ENCODE data around the gene NUTM2E. TPM values are rescaled to one million over a fixed set of nuclear protein-coding genes. Genes with fewer than 3 reads are reported as not detected.
"Not testable (repeated sequence)": the region's sequence is repeated elsewhere in the genome, so short reads cannot be mapped to it uniquely, and the experiment has no call there.

Gene NUTM2E
- total RNA-seq, 2 experiments from 2014 or later = 0.19 TPM; not detected in 1

- H3K4me2 ChIP-seq (ENCODE audit: low read length); intact Hi-C loops (cut with micrococcal nuclease; ENCODE audit: unreplicated experiment); H3K79me2 ChIP-seq (ENCODE audit: insufficient read depth, low read depth, low read length); H3K4me1 ChIP-seq (ENCODE audit: insufficient read depth, low read length, poor library complexity, severe bottlenecking); POLR2A ChIA-PET; H3K9me2 ChIP-seq (ENCODE audit: insufficient read depth, low read length); H4K20me1 ChIP-seq (ENCODE audit: insufficient read depth, low read length); H3K27ac ChIP-seq (ENCODE audit: low read depth, low read length, poor library complexity, severe bottlenecking); H3K36me3 ChIP-seq (ENCODE audit: insufficient read depth, low read length); H3K9me3 ChIP-seq (ENCODE audit: low read length); CTCF ChIA-PET (ENCODE audit: unreplicated experiment); BruUV-seq (replicated peaks); DNase-seq (ENCODE audit: low spot score); H2AFZ ChIP-seq (ENCODE audit: low read length); H3K4me3 ChIP-seq (ENCODE audit: low read depth, low read length, poor library complexity, severe bottlenecking): not testable (repeated sequence)
Observed at GRCh38 chr10:79787455-79787952, 39.0 kb upstream of the NUTM2E start.

GRCh38 chr10:79789351-79789750, 37.2 kb upstream of the NUTM2E start:
- BruUV-seq (replicated peaks) = not testable (repeated sequence)

GRCh38 chr10:79791906-79792517, 34.5 kb upstream of the NUTM2E start:
- H3K4me2 ChIP-seq (ENCODE audit: low read length); CTCF ChIA-PET (ENCODE audit: unreplicated experiment); BruUV-seq (replicated peaks); H3K79me2 ChIP-seq (ENCODE audit: insufficient read depth, low read depth, low read length); H3K9me3 ChIP-seq (ENCODE audit: low read length); intact Hi-C loops (cut with micrococcal nuclease; ENCODE audit: unreplicated experiment); H4K20me1 ChIP-seq (ENCODE audit: insufficient read depth, low read length); H3K9me2 ChIP-seq (ENCODE audit: insufficient read depth, low read length); H3K36me3 ChIP-seq (ENCODE audit: insufficient read depth, low read length); H2AFZ ChIP-seq (ENCODE audit: low read length); POLR2A ChIA-PET; H3K4me1 ChIP-seq (ENCODE audit: insufficient read depth, low read length, poor library complexity, severe bottlenecking); H3K4me3 ChIP-seq (ENCODE audit: low read depth, low read length, poor library complexity, severe bottlenecking); H3K27ac ChIP-seq (ENCODE audit: low read depth, low read length, poor library complexity, severe bottlenecking); DNase-seq (ENCODE audit: low spot score): not testable (repeated sequence)

More at GRCh38 chr10:79789351-79789750, 37.2 kb upstream of the NUTM2E start:
- POLR2A ChIA-PET; H2AFZ ChIP-seq (ENCODE audit: low read length); H4K20me1 ChIP-seq (ENCODE audit: insufficient read depth, low read length); intact Hi-C loops (cut with micrococcal nuclease; ENCODE audit: unreplicated experiment); H3K9me2 ChIP-seq (ENCODE audit: insufficient read depth, low read length); H3K4me3 ChIP-seq (ENCODE audit: low read depth, low read length, poor library complexity, severe bottlenecking); DNase-seq (ENCODE audit: low spot score); H3K27ac ChIP-seq (ENCODE audit: low read depth, low read length, poor library complexity, severe bottlenecking); H3K4me1 ChIP-seq (ENCODE audit: insufficient read depth, low read length, poor library complexity, severe bottlenecking); CTCF ChIA-PET (ENCODE audit: unreplicated experiment); H3K36me3 ChIP-seq (ENCODE audit: insufficient read depth, low read length); H3K4me2 ChIP-seq (ENCODE audit: low read length); H3K9me3 ChIP-seq (ENCODE audit: low read length); H3K79me2 ChIP-seq (ENCODE audit: insufficient read depth, low read depth, low read length): not testable (repeated sequence)

- H3K36me3 ChIP-seq (ENCODE audit: insufficient read depth, low read length); H3K9me2 ChIP-seq (ENCODE audit: insufficient read depth, low read length); BruUV-seq (replicated peaks); H3K9me3 ChIP-seq (ENCODE audit: low read length); H3K4me1 ChIP-seq (ENCODE audit: insufficient read depth, low read length, poor library complexity, severe bottlenecking); H2AFZ ChIP-seq (ENCODE audit: low read length); intact Hi-C loops (cut with micrococcal nuclease; ENCODE audit: unreplicated experiment); CTCF ChIA-PET (ENCODE audit: unreplicated experiment); H3K27ac ChIP-seq (ENCODE audit: low read depth, low read length, poor library complexity, severe bottlenecking); H3K4me2 ChIP-seq (ENCODE audit: low read length); DNase-seq (ENCODE audit: low spot score); H3K79me2 ChIP-seq (ENCODE audit: insufficient read depth, low read depth, low read length); H3K4me3 ChIP-seq (ENCODE audit: low read depth, low read length, poor library complexity, severe bottlenecking); POLR2A ChIA-PET; H4K20me1 ChIP-seq (ENCODE audit: insufficient read depth, low read length): not testable (repeated sequence)
Observed at GRCh38 chr10:79799337-79799736, 27.2 kb upstream of the NUTM2E start.

GRCh38 chr10:79805857-79806256, 20.7 kb upstream of the NUTM2E start:
- intact Hi-C loops (cut with micrococcal nuclease; ENCODE audit: unreplicated experiment); H3K9me2 ChIP-seq (ENCODE audit: insufficient read depth, low read length); H2AFZ ChIP-seq (ENCODE audit: low read length); H3K36me3 ChIP-seq (ENCODE audit: insufficient read depth, low read length); H4K20me1 ChIP-seq (ENCODE audit: insufficient read depth, low read length); DNase-seq (ENCODE audit: low spot score); H3K4me1 ChIP-seq (ENCODE audit: insufficient read depth, low read length, poor library complexity, severe bottlenecking); BruUV-seq (replicated peaks); H3K4me3 ChIP-seq (ENCODE audit: low read depth, low read length, poor library complexity, severe bottlenecking); H3K4me2 ChIP-seq (ENCODE audit: low read length); H3K27ac ChIP-seq (ENCODE audit: low read depth, low read length, poor library complexity, severe bottlenecking); H3K79me2 ChIP-seq (ENCODE audit: insufficient read depth, low read depth, low read length); CTCF ChIA-PET (ENCODE audit: unreplicated experiment); H3K9me3 ChIP-seq (ENCODE audit: low read length): not testable (repeated sequence)
- POLR2A ChIA-PET = interaction anchor here (0.7 kb wide), 1 partner anchor 1237 kb away, joined by 7 read pairs; no protein-coding TSS in a partner anchor

GRCh38 chr10:79811895-79812294, 14.6 kb upstream of the NUTM2E start:
- H4K20me1 ChIP-seq (ENCODE audit: insufficient read depth, low read length); intact Hi-C loops (cut with micrococcal nuclease; ENCODE audit: unreplicated experiment); H3K27ac ChIP-seq (ENCODE audit: low read depth, low read length, poor library complexity, severe bottlenecking); POLR2A ChIA-PET; H3K4me3 ChIP-seq (ENCODE audit: low read depth, low read length, poor library complexity, severe bottlenecking); H3K9me3 ChIP-seq (ENCODE audit: low read length); H3K4me1 ChIP-seq (ENCODE audit: insufficient read depth, low read length, poor library complexity, severe bottlenecking); H3K9me2 ChIP-seq (ENCODE audit: insufficient read depth, low read length); H3K79me2 ChIP-seq (ENCODE audit: insufficient read depth, low read depth, low read length); H3K4me2 ChIP-seq (ENCODE audit: low read length); BruUV-seq (replicated peaks); H3K36me3 ChIP-seq (ENCODE audit: insufficient read depth, low read length); CTCF ChIA-PET (ENCODE audit: unreplicated experiment); H2AFZ ChIP-seq (ENCODE audit: low read length); DNase-seq (ENCODE audit: low spot score): not testable (repeated sequence)

Data from OCI-LY7 (cell line).